Stimulated activated naive CD4-positive, alpha-beta T cell (primary cell): ENCODE results near the gene NOS3.
"Not testable (repeated sequence)": the region's sequence is repeated elsewhere in the genome, so short reads cannot be mapped to it uniquely, and the experiment has no call there.

Experiments
- DNase-seq, 6 experiments: peaks; one replicate each; lab custom pipeline; 2025; lab: John Stamatoyannopoulos, UW

The NOS3 gene

DNA sequence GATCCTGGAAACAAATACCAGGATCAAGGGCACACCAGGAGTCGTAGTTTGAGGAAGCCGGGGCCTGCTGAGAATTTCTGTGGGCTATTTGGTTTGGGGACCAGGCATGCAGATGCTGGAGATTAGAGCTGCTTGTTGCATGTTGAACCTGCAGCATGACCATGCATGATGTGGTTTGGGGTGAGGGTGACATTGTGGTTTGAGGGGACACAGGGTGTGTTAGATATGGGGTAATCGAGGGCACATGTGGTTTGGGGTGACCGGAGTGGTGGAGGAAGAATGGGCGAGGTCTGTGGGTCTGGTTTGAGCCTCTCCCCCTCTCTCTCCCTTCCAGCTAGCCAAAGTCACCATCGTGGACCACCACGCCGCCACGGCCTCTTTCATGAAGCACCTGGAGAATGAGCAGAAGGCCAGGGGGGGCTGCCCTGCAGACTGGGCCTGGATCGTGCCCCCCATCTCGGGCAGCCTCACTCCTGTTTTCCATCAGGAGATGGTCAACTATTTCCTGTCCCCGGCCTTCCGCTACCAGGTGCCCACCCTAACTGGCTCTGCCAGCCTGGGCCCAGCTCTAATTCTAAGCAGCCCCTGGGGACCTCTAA is 10.2 kb downstream of the NOS3 start:
- DNase-seq: no peak

DNA sequence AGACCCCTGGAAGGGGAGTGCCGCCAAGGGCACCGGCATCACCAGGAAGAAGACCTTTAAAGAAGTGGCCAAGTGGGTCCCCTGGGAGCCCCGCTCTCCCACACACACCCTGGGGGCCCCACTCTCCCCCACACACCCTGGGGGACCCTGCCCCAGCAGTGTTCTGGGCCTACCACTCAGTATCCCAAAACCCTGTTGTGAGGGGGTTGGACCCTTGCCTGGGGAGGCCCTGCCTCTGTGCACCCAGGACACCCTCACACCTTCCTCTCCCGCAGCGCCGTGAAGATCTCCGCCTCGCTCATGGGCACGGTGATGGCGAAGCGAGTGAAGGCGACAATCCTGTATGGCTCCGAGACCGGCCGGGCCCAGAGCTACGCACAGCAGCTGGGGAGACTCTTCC is 10.7 kb downstream of the NOS3 start:
- DNase-seq: no peak

DNA sequence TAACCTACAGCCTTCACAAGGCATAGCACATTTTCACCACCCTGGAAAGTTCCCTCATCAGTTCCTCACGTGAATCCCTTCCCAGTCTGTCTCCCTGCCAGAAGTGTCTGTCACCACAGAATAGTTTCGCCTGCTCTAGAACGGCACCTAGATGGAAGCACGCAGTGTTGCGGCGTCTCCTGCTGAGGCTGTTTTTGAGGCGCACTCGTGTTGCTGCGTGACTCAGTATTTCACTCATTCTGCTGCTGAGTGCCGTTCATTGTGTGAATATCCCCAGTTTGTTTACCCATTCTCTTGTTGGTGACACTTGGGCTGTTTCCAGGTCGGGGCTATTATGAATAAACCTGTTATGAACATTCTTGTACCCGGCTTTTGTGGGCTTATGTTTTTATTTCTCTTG is 12.8 kb downstream of the NOS3 start:
- DNase-seq: no peak

DNA sequence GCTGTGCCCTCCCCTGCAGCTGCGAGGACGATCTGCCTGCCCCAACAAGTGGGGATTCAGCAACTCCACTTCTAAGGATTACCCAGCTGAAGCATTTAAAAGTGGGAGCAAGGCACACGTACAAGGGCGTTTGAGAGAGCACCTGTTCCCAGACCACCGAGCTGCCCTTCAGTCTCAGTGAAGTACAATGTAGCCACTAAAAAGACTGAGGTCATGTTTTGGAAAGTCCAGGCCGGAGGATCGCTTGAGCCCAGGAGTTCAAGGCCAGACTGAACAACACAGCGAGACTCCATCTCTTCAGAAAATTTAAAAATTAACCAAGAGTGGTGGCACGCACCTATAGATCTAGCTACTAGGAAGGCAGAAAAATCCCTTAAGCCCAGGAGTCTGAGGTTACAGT is 14.7 kb downstream of the NOS3 start:
- DNase-seq: no peak

DNA sequence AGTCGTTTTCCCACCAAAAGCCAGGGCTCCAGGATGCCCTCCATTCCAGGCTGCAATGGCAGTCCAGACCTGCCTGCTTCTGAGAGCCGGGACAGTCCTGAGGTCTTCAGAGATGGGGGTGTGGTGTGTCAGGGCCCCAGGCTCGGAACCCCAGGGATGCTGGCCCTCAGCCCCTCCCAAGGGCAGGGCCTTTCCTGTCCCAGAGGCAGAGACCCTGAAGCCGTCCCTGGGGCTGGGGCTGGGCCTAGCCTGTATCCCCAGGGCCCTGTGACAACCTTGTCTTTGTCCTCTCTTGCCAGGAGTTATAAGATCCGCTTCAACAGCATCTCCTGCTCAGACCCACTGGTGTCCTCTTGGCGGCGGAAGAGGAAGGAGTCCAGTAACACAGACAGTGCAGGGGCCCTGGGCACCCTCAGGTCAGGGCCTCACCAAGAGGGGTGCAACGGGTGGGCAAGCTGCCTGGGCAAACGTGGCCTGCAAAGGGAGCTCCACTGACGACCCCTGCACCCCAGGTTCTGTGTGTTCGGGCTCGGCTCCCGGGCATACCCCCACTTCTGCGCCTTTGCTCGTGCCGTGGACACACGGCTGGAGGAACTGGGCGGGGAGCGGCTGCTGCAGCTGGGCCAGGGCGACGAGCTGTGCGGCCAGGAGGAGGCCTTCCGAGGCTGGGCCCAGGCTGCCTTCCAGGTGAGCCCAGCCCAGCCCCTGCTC is 15.9 kb downstream of the NOS3 start:
- no peak for DNase-seq

DNA sequence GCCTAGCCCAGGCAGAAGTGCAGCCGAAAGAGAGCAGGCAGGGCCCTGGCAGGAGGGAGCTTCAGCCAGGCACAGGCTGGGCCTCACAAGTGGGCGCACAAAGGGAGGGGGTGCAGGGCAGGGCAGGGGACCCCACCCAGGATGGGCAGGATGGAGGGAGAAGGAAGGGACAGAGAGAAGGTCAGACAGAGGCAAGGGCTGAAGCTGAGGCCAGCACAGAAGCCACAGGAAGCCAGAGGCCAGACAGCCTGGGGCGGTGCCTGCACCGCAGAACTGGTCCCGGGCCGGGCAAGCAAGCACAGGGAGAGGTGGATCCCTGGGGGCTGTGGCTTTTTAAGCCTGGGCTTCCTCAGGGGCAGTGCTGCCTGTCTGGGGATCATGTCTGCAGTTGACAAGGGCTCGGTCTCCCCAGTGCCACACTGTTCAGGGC is 16.7 kb downstream of the NOS3 start:
- DNase-seq: no peak

DNA sequence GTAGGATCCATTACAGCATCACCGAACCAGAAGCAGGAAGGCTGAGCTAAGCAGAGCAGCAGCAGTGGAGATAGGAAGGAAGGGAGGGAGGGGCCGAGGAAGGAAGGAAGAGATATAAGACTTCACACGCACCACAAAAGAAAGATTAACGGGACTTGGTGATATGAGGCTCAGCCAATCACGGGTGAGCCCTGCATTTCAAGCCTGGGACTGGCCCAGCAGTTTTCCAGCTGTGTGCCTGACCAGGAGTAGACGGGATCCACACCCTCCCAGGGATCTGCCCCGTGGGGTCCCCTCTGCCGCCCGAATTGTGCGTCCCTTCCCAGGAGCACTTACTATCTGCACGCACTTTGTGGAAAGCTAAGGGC is 17.3 kb downstream of the NOS3 start:
- peak in 5 of 6 experiments; percentile 19 to 66 (median 43) for DNase-seq

DNA sequence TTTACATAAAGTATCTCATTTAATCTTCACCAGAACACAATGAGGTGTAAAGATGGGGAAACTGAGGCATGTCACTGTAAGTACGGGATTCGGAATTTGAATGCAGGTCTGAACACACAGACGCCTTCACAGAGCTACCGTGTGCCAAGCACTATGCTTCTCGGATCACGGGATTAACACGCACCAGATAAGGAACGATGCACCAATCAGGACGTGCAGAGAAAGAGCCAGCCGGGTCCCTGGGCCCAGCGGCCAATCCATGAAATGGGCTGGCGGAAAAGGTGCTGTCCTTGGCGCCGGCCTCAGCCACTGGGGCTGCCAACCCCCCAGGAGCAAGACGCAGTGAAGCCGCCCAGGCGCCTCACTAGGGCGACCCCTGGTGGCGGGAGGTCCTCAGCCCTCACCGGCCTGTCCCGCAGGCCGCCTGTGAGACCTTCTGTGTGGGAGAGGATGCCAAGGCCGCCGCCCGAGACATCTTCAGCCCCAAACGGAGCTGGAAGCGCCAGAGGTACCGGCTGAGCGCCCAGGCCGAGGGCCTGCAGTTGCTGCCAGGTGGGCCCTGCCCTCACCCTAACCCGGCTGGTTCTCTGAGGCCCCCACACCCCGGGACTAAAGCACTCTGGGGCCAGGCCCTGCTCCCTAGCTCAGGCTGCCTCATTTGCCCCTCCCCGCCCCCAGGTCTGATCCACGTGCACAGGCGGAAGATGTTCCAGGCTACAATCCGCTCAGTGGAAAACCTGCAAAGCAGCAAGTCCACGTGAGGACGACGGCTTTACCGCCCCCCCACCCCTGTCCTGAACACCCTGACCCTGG is 17.9 kb downstream of the NOS3 start:
- peak; percentile 30 to 85 (median 66) for DNase-seq

DNA sequence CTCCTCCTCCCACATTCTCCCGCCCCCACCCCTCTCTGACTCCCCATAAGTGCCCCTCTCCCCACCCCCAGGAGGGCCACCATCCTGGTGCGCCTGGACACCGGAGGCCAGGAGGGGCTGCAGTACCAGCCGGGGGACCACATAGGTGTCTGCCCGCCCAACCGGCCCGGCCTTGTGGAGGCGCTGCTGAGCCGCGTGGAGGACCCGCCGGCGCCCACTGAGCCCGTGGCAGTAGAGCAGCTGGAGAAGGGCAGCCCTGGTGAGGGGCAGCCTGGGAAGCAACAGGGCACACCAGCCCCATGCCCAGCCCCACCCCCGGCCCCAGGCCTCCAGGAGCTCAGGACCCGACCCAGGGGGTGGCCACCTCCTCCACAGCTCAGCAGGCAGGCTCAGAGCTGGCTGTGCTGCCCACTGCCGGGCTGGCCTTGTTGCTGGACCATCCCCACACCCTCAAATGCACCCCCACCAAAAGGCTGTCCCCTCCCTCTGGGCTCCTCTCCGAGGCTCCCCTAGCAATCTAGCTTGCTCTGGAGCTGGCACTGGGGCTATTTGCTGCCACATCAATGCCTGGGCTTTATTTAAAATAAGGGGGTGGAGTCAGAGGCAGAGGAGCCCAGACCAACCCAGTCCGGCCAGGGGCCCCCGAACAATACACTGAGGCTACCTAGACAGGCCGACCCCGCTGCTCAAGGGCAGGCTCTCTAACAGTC is 18.7 kb downstream of the NOS3 start:
- no peak for DNase-seq

DNA sequence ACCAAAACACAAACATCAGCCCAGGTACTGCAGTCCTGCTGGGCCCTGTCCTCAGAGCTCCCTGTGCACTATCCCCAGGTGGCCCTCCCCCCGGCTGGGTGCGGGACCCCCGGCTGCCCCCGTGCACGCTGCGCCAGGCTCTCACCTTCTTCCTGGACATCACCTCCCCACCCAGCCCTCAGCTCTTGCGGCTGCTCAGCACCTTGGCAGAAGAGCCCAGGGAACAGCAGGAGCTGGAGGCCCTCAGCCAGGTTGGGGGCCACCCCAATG is 19.2 kb downstream of the NOS3 start:
- DNase-seq: no peak

DNA sequence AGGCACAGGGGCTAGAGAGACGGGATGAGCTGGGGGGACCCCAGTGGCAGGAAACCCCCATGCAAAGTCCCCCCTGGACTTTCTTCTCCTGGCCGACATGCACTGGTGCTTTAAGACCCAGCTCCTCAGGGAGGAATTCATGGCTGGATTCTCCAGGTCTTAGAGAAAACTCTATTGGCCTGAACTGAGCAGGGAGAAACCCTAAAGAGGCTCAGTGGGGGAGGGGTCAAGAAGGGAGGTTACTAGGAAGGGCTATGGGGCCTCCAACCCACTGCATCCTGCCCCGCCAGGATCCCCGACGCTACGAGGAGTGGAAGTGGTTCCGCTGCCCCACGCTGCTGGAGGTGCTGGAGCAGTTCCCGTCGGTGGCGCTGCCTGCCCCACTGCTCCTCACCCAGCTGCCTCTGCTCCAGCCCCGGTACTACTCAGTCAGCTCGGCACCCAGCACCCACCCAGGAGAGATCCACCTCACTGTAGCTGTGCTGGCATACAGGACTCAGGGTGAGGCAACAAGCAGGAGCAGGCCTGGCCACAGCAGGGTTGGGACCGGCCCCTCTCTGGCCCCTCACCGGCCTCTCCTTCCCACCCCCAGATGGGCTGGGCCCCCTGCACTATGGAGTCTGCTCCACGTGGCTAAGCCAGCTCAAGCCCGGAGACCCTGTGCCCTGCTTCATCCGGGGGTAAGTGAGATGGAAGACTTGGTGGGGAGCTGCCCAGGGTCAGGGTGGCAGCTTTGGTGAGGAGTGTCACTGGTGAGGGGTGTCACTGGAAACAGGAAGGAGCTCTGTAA is 19.7 kb downstream of the NOS3 start:
- DNase-seq: peak in 5 of 6 experiments; percentile 13 to 41 (median 29)

DNA sequence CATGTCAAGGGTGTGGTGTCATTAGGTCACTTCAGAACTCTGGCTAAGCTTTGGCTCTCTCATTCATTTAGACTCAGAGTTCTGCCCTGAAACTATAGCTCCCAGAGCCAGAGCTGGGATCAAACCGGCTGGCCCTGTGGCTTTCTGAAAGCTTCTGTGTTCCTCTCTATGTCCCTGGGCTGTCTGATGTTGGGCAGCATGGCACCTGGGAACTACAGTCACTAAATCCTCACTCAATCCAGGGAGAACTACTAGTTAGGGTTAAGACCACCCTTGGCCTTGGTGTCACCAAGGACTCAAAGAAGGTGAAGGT is 20.2 kb downstream of the NOS3 start:
- DNase-seq: peak in 1 of 6 experiments; percentile 13

DNA sequence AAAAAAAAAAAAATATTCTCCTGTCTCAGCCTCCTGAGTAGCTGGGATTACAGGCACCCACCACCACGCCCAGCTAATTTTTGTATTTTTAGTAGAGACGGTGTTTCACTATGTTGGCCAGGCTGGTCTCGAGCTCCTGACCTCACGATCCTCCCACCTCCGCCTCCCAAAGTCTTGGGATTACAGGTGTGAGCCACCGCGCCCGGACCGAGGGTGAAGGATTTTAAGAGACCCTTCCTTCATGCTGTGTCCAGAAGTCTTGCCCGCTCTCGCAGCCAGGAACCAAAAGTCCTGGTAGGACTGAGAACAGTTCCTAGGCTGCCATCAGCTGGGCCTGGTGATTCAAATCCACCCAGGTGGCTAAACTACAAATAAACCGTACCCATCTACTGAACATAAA is 20.8 kb downstream of the NOS3 start:
- DNase-seq: not testable (repeated sequence)

DNA sequence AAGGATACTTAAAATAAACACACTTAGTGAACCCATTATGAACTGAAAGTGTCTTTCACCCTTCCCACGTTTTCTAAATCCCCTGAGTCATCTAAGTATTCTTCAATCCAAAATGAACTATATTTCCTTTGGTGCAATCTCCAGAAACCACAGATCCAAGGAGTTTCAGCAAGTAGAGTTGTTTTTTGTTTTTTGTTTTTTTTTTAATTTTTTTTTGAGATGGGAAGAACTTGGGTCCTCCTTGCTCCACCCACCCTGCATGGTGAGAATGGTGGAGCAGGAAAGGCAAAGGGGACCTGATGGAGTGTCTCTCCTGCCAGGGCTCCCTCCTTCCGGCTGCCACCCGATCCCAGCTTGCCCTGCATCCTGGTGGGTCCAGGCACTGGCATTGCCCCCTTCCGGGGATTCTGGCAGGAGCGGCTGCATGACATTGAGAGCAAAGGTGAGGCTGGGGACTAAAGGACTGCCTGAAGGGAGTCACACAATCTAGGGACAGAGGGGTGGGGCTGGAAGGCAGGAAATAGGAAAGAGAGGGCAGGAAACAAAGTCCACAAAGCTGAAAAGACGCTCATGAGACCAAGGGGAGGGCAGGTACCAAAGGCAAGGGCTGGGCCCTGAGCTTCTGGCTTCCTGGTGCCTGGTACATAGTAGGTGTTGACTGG is 21.3 kb downstream of the NOS3 start:
- DNase-seq: no peak

DNA sequence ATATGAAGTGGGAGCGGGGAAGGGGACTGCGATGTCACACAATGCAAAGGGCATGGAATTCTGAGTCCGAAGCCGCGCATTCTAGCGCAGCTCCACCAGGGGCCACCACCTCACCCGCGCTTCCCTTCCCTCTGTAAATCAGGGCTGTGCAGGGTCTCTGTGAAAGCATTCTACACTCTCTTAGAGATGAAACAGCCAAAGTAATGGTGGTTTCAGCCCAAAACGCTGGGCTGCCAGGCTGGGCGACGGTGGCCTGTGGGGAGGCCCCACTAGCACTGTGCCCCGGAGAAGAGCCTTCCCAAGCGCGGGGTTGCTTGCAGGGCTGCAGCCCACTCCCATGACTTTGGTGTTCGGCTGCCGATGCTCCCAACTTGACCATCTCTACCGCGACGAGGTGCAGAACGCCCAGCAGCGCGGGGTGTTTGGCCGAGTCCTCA is 22.1 kb downstream of the NOS3 start:
- DNase-seq: peak in 3 of 6 experiments; percentile 14 to 56 (median 34)

DNA sequence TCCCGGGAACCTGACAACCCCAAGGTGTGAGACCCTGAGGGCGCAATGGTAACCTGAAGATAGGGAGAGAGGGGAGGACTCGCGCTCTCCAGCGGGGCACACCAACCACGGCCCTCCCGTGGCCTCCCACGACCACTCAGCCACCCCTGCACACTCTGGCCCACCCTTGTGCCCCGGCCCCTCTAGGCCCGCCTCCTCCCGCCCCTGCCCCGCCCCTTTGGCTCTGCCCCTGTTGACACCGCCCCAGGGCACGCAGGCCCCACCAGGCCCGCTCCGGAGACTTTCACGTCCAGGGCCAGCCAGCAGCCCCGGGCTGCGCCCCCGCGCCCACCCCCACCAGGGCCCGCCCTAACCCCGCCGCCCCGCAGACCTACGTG is 22.5 kb downstream of the NOS3 start:
- no peak for DNase-seq

DNA sequence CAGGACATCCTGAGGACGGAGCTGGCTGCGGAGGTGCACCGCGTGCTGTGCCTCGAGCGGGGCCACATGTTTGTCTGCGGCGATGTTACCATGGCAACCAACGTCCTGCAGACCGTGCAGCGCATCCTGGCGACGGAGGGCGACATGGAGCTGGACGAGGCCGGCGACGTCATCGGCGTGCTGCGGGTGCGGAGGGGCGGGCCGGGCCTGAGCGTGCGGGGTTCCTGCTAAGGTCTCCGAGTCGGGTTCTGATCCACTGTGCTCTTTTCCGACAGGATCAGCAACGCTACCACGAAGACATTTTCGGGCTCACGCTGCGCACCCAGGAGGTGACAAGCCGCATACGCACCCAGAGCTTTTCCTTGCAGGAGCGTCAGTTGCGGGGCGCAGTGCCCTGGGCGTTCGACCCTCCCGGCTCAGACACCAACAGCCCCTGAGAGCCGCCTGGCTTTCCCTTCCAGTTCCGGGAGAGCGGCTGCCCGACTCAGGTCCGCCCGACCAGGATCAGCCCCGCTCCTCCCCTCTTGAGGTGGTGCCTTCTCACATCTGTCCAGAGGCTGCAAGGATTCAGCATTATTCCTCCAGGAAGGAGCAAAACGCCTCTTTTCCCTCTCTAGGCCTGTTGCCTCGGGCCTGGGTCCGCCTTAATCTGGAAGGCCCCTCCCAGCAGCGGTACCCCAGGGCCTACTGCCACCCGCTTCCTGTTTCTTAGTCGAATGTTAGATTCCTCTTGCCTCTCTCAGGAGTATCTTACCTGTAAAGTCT is 23.1 kb downstream of the NOS3 start:
- DNase-seq: peak; percentile 83 to 94 (median 92)

DNA sequence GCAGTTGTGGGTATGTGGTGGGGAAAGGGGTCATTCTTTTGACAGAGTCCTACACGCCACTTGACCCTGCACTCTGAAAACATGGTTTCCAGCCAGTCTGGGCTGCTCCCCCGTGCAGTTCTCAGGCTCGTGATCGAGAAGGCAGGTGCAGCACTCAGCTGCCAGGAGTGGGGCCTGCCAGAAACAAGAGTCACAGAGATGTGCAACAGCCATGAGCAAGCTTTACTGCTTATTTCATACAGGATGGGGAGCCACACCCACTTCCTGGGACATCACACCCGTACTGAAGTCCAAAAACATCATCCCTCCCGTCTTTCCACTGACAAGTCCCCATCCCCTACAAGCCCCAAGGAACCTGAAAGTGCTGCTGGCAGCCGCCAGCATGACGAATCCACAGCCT is 24.1 kb downstream of the NOS3 start:
- DNase-seq: peak in 5 of 6 experiments; percentile 19 to 34 (median 24)

DNA sequence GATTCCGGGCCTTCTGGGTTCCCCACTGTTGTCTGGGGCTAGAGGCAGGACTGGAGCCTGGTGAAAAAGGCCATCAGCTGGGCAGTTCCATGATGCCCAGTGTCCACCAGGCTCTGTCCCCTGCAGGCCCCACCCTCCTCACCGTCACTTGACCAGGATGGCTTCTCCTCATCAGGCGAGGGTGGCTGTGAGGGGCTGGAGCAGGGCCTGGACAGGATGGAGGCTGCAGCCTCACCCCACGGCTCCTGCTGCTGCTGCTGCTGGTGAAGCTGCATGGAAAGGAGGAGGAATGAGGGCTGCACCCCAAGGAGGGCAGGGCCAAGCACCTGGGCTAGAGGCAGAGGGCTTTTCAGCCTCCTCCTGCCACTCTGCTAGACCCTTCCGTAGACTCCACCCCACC is 25.1 kb downstream of the NOS3 start:
- no peak for DNase-seq

DNA sequence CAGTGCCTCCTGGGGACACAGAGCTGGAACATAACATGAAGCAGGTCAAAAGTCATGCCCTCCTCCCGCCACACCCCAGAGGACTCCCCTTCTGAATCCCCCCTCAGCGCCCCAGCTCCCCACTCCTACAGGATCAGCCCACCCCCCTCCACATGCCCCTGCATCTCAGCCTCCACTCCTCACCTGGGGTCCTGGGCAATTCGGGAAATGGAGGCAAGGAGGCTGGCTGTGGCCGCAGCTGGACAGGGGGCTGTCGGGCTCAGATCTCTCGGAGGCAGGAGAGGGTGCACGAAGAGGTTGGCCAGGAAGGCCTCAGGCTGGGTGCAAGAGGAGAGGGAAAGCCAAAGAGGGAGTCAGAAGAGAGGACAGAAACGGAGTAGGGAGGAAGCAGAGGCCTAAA is 25.7 kb downstream of the NOS3 start:
- DNase-seq: no peak

DNA sequence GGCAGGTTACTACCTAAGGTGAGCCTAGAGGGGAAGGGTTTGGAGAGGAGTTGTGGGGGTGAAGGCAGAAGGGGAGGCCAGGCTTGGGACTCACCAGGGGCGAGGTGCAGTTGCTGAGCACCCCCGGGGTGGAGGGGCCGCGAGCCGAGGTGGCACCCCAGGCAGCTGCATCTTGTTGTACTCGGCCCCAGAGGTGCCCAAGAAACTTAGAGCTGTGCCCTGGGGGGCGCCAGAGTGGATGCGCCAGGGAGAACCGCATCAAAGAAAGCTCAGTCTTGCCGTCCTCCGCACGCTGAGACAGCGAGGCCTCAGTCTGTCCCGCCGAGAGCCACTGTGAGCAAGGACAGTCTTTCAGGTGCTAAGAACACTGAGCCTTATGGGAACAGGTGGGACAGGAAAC is 26.1 kb downstream of the NOS3 start:
- peak in 4 of 6 experiments; percentile 5 to 28 (median 23) for DNase-seq
